Measurements from ENCODE around the gene NINL.

The NINL gene

GRCh38 chr20:25495189-25495824 lies 90.0 kb downstream of the NINL start:
- no peak overlapping the region for H3K27ac ChIP-seq (ENCODE audit: poor library complexity, severe bottlenecking)
- no peak for ATAC-seq (ENCODE audit: low read depth)
- TF ChIP-seq CTCF (IDR thresholded peaks at IDR 0.05; ENCODE audit: poor library complexity, severe bottlenecking), result no peak
- H3K4me3 ChIP-seq (ENCODE audit: severe bottlenecking), result no peak overlapping the region
- no peaks in the 10 kb centered on the region for H3K36me3 ChIP-seq (ENCODE audit: low read depth)
- no peaks in the 10 kb centered on the region for H3K4me1 ChIP-seq (ENCODE audit: insufficient read depth, poor library complexity, severe bottlenecking)
- no peaks in the 10 kb centered on the region for H3K9me3 ChIP-seq (ENCODE audit: severe bottlenecking)
- no peaks in the 10 kb centered on the region for H3K27me3 ChIP-seq (ENCODE audit: insufficient read depth, poor library complexity, severe bottlenecking)
- no peak for DNase-seq (ENCODE audit: low spot score)

GRCh38 chr20:25494506-25495188 lies 90.7 kb downstream of the NINL start:
- Histone ChIP-seq H3K36me3 (ENCODE audit: low read depth) (no peaks in the 10 kb centered on the region), H3K4me3 (ENCODE audit: severe bottlenecking) (no peak overlapping the region), H3K9me3 (ENCODE audit: severe bottlenecking) (no peaks in the 10 kb centered on the region), H3K4me1 (ENCODE audit: insufficient read depth, poor library complexity, severe bottlenecking) (no peaks in the 10 kb centered on the region), H3K27ac (ENCODE audit: poor library complexity, severe bottlenecking) (no peak overlapping the region), H3K27me3 (ENCODE audit: insufficient read depth, poor library complexity, severe bottlenecking) (no peaks in the 10 kb centered on the region)
- no peak for TF ChIP-seq CTCF (IDR thresholded peaks at IDR 0.05; ENCODE audit: poor library complexity, severe bottlenecking)
- ATAC-seq (ENCODE audit: low read depth) (no peak), DNase-seq (ENCODE audit: low spot score) (no peak)

- H3K36me3 ChIP-seq (ENCODE audit: low read depth), result no peaks in the 10 kb centered on the region
- H3K4me1 ChIP-seq (ENCODE audit: insufficient read depth, poor library complexity, severe bottlenecking), result no peaks in the 10 kb centered on the region
- no peak for DNase-seq (ENCODE audit: low spot score)
Measured at GRCh38 chr20:25493748-25494505, 91.4 kb downstream of the NINL start.

GRCh38 chr20:25493137-25493536 lies 92.2 kb downstream of the NINL start:
- no peak overlapping the region for H3K4me3 ChIP-seq (ENCODE audit: severe bottlenecking)
- TF ChIP-seq CTCF (IDR thresholded peaks at IDR 0.05; ENCODE audit: poor library complexity, severe bottlenecking), result no peak
- H3K9me3 ChIP-seq (ENCODE audit: severe bottlenecking), result no peaks in the 10 kb centered on the region
- H3K4me1 ChIP-seq (ENCODE audit: insufficient read depth, poor library complexity, severe bottlenecking), result no peaks in the 10 kb centered on the region
- ATAC-seq (ENCODE audit: low read depth), result no peak
- no peaks in the 10 kb centered on the region for H3K27me3 ChIP-seq (ENCODE audit: insufficient read depth, poor library complexity, severe bottlenecking)
- no peak for DNase-seq (ENCODE audit: low spot score)
- no peaks in the 10 kb centered on the region for H3K36me3 ChIP-seq (ENCODE audit: low read depth)
- no peak overlapping the region for H3K27ac ChIP-seq (ENCODE audit: poor library complexity, severe bottlenecking)

More at GRCh38 chr20:25493748-25494505, 91.4 kb downstream of the NINL start:
- Histone ChIP-seq H3K27ac (ENCODE audit: poor library complexity, severe bottlenecking) (no peak overlapping the region), H3K4me3 (ENCODE audit: severe bottlenecking) (no peak overlapping the region), H3K9me3 (ENCODE audit: severe bottlenecking) (no peaks in the 10 kb centered on the region), H3K27me3 (ENCODE audit: insufficient read depth, poor library complexity, severe bottlenecking) (no peaks in the 10 kb centered on the region)
- ATAC-seq (ENCODE audit: low read depth), result no peak
- TF ChIP-seq CTCF (IDR thresholded peaks at IDR 0.05; ENCODE audit: poor library complexity, severe bottlenecking), result no peak

Measured in RWPE2 (cell line).